HCT116 (cell line): ENCODE results near the gene FRG1. TPM values are rescaled to one million over a fixed set of nuclear protein-coding genes. Genes with fewer than 3 reads are reported as not detected.

Experiments used
- ATAC-seq: fragments of 200-7000 bp; cut with Tn5 transposase; 2 replicates; pipeline ENCODE4 v1.9.1; 2020; ENCODE audit warnings: mild to moderate bottlenecking, moderate library complexity
- BruUV-seq: library from RNA; stranded (reverse); fragments of 400-500 nt; replicated peaks from 2 replicates; lab custom pipeline; 2021; lab: Mats Ljungman, UMichigan
- CTCF ChIA-PET: fragments of 300-600 bp; sonication (Branson Sonifier 250); formaldehyde crosslinking; loops from one replicate; lab custom pipeline; 2021; ENCODE audit warnings: antibody characterized with exemption; lab: Charles Lee
- POLR2A ChIA-PET: fragments of 300-600, 350-600 bp; sonication (Branson Sonifier 250); formaldehyde crosslinking; loops from one replicate; lab custom pipeline; 2021; ENCODE audit warnings: antibody characterized with exemption; lab: Charles Lee
- RAD21 ChIA-PET, 2 experiments: fragments of 300-600 bp; sonication (Branson Sonifier 250); formaldehyde crosslinking; loops; one replicate each; lab custom pipeline; 2023; ENCODE audit warnings: low total read pairs in 2 of 2; ENCODE audit not compliant: uncharacterized antibody in 2 of 2, unreplicated experiment in 2 of 2, low non-redundant PET in 1 of 2; lab: Charles Lee
- DNase-seq: peaks from one replicate; pipeline ENCODE4 v3.0.0-alpha.2; 2010; ENCODE audit warnings: low read depth, low spot score
- H2AFZ ChIP-seq: fragments of 200-600 bp; shearing (Covaris generic), sonication (generic); 2 replicates; pipeline ENCODE4 v1.6.1; 2017; ENCODE audit warnings: low read depth, mixed run types, mixed read lengths, antibody characterized with exemption, low read length; ENCODE audit not compliant: poor library complexity, severe bottlenecking
- H3K27ac ChIP-seq: 2 replicates; pipeline ENCODE4 v1.5.1; 2012; ENCODE audit warnings: low read depth, low read length
- H3K27me3 ChIP-seq: fragments of 200-600 bp; sonication (generic); 2 replicates; pipeline ENCODE4 v1.6.1; 2016; ENCODE audit warnings: mixed run types, low read length, mixed read lengths; ENCODE audit not compliant: insufficient read depth
- H3K36me3 ChIP-seq, 2 experiments: fragments of 200-500 bp in 1 of 2; fragments of 200-600 bp in 1 of 2; sonication (Bioruptor generic) in 1 of 2; sonication (generic) in 1 of 2; 2 replicates each; pipeline versions ENCODE4 v1.5.1 to v1.6.1; 2014 to 2016; ENCODE audit warnings: low read length in 2 of 2, inconsistent platforms in 1 of 2, mixed read lengths in 1 of 2, mixed run types in 1 of 2; ENCODE audit not compliant: insufficient read depth in 2 of 2, control insufficient read depth in 1 of 2
- H3K4me1 ChIP-seq, 2 experiments: fragments of 200-600 bp in 1 of 2; sonication (generic) in 1 of 2; 2 replicates each; pipeline versions ENCODE4 v1.5.1 to v1.6.1; 2012 to 2017; ENCODE audit warnings: low read length in 2 of 2, inconsistent platforms in 1 of 2, mild to moderate bottlenecking in 1 of 2, mixed read lengths in 1 of 2, mixed run types in 1 of 2, moderate library complexity in 1 of 2; ENCODE audit not compliant: insufficient read depth in 2 of 2, control insufficient read depth in 1 of 2
- H3K4me2 ChIP-seq: fragments of 200-600 bp; sonication (generic); 2 replicates; pipeline ENCODE4 v1.6.1; 2017; ENCODE audit warnings: mixed run types, low read length, mixed read lengths
- H3K4me3 ChIP-seq, 2 experiments: fragments of 200-600 bp in 1 of 2; sonication (generic) in 1 of 2; replicated peaks in 1 of 2; 2 replicates each; pipeline ENCODE4 v1.5.1; 2011 to 2016; ENCODE audit warnings: low read length in 2 of 2, control low read depth in 1 of 2, low read depth in 1 of 2, mild to moderate bottlenecking in 1 of 2, mixed read lengths in 1 of 2, mixed run types in 1 of 2
- H3K79me2 ChIP-seq: fragments of 200-600 bp; sonication (generic); 2 replicates; pipeline ENCODE4 v1.6.1; 2017; ENCODE audit warnings: mild to moderate bottlenecking, mixed run types, low read length, moderate library complexity, mixed read lengths; ENCODE audit not compliant: insufficient read depth
- H3K9ac ChIP-seq: fragments of 200-600 bp; sonication (generic); 2 replicates; pipeline ENCODE4 v1.6.1; 2016; ENCODE audit warnings: low read length, mixed read lengths
- H3K9me2 ChIP-seq: fragments of 200-600 bp; sonication (generic), shearing (Covaris generic); 2 replicates; pipeline ENCODE4 v1.6.1; 2017; ENCODE audit warnings: mixed run types, mild to moderate bottlenecking, moderate library complexity; ENCODE audit not compliant: insufficient read depth
- H3K9me3 ChIP-seq, 2 experiments: fragments of 200-500 bp in 1 of 2; fragments of 200-600 bp in 1 of 2; sonication (Bioruptor generic) in 1 of 2; sonication (generic) in 1 of 2; 2 replicates each; pipeline ENCODE4 v1.6.1; 2014 to 2017; ENCODE audit warnings: low read length in 2 of 2, mixed read lengths in 2 of 2, inconsistent platforms in 1 of 2, low read depth in 1 of 2, mild to moderate bottlenecking in 1 of 2, mixed run types in 1 of 2, moderate library complexity in 1 of 2; ENCODE audit not compliant: control insufficient read depth in 1 of 2, insufficient read depth in 1 of 2
- H4K20me1 ChIP-seq: fragments of 200-600 bp; sonication (generic), shearing (Covaris generic); 2 replicates; pipeline ENCODE4 v1.6.1; 2017; ENCODE audit warnings: mixed run types, mild to moderate bottlenecking, moderate library complexity; ENCODE audit not compliant: insufficient read depth
- FOSL1 ChIP-seq: IDR thresholded peaks from 2 replicates; pipeline ENCODE4 v1.6.1; 2012; ENCODE audit warnings: low read depth
- POLR2A ChIP-seq: IDR thresholded peaks from 2 replicates; pipeline ENCODE4 v1.7.0; 2011; ENCODE audit warnings: borderline replicate concordance; ENCODE audit not compliant: insufficient read depth, insufficient read length; ENCODE audit errors: extremely low read depth
- POLR2AphosphoS5 ChIP-seq: IDR thresholded peaks from 2 replicates; pipeline ENCODE4 v1.6.1; 2011; ENCODE audit warnings: mild to moderate bottlenecking, low read depth, low read length, moderate library complexity
- RAD21 ChIP-seq: IDR thresholded peaks from 2 replicates; pipeline ENCODE4 v1.6.1; 2012; ENCODE audit warnings: low read depth, mild to moderate bottlenecking
- TCF7L2 ChIP-seq: IDR thresholded peaks from 2 replicates; pipeline ENCODE4 v1.7.0; 2011; ENCODE audit warnings: borderline replicate concordance, inconsistent platforms; ENCODE audit not compliant: insufficient read depth, insufficient read length; ENCODE audit errors: extremely low read depth
- ZFX ChIP-seq: fragments of 450-650 bp; IDR thresholded peaks from 2 replicates; pipeline ENCODE4 v1.6.1; 2017
- ZNF274 ChIP-seq: fragments of 200-500 bp; sonication (Bioruptor generic); IDR thresholded peaks from 2 replicates; pipeline ENCODE4 v1.6.1; 2014; ENCODE audit warnings: mild to moderate bottlenecking, low read depth, low read length, inconsistent platforms
- intact Hi-C: fragments of 100-400 bp; cut with micrococcal nuclease; formaldehyde crosslinking; loops from 2 replicates; pipeline ENCODE4 v1.10.0; 2022
- total RNA-seq: library from RNA; stranded (reverse); gene quantifications from one replicate; pipeline ENCODE4 v1.2.1, GENCODE V29; 2021; ENCODE audit not compliant: unreplicated experiment
- TF ChIP-seq, protein P1 (sequence below), 3 experiments: fragments of 200-600 bp in 1 of 3; sonication (generic) in 1 of 3; IDR thresholded peaks in 2 of 3; conservative IDR thresholded peaks in 1 of 3; 2 replicates each; pipeline ENCODE4 v1.5.1; 2012 to 2017; ENCODE audit warnings: low read depth in 2 of 3, low read length in 2 of 3, antibody characterized with exemption in 1 of 3, borderline replicate concordance in 1 of 3, control low read depth in 1 of 3, mild to moderate bottlenecking in 1 of 3, mixed read lengths in 1 of 3, mixed run types in 1 of 3, moderate library complexity in 1 of 3; ENCODE audit not compliant: insufficient read depth in 1 of 3
- TF ChIP-seq, protein P2 (sequence below): IDR thresholded peaks from 2 replicates; pipeline ENCODE4 v1.6.1; 2012; ENCODE audit warnings: low read depth

FRG1 gene
- total RNA-seq, 1 experiment from 2014 or later = 44.5 TPM

DNA sequence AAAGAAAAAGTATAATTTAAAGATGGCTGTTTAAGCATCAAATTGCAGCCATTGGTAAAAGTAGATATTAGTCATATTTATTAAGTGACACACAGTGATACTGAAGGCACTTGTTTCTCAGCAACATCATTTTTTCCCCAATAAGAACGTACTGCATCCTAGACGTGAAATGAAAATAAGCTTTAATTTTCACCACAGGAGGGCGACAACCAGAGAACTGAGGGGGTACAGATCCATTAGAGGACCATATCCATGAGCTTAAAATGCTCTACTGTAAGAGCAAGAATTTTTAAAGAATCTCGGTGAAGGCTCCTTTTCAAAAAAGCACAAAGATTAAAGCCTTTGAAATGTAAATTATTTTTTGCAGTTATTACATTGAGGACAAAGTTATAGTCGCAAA is 33.4 kb downstream of the FRG1 start:
- RAD21 ChIA-PET = no interaction called here
- no peaks in the 10 kb centered on the region for H3K9me2 ChIP-seq
- H3K36me3 ChIP-seq = no peaks in the 10 kb centered on the region
- no peak overlapping the region for H3K4me3 ChIP-seq
- POLR2A ChIA-PET = no interaction called here
- no peak overlapping the region for H3K27ac ChIP-seq
- CTCF ChIA-PET = interaction anchor here (0.7 to 1.4 kb wide), 3 partner anchors 12 to 33 kb away, joined by 3 to 9 read pairs (median 3); partner anchors contain the start of gene FRG1
- intact Hi-C loops = no loop called here
- H3K4me2 ChIP-seq = no peak overlapping the region
- ATAC-seq = peak; percentile 63
- H3K4me1 ChIP-seq = no peaks in the 10 kb centered on the region
- DNase-seq = peak; percentile 38
- no peak overlapping the region for H3K9ac ChIP-seq
- H3K27me3 ChIP-seq = no peaks in the 10 kb centered on the region
- no peak for TF ChIP-seq POLR2A
- TF ChIP-seq RAD21 = peak; percentile 39
- no peak for TF ChIP-seq TCF7L2
- TF ChIP-seq, protein P1, sequence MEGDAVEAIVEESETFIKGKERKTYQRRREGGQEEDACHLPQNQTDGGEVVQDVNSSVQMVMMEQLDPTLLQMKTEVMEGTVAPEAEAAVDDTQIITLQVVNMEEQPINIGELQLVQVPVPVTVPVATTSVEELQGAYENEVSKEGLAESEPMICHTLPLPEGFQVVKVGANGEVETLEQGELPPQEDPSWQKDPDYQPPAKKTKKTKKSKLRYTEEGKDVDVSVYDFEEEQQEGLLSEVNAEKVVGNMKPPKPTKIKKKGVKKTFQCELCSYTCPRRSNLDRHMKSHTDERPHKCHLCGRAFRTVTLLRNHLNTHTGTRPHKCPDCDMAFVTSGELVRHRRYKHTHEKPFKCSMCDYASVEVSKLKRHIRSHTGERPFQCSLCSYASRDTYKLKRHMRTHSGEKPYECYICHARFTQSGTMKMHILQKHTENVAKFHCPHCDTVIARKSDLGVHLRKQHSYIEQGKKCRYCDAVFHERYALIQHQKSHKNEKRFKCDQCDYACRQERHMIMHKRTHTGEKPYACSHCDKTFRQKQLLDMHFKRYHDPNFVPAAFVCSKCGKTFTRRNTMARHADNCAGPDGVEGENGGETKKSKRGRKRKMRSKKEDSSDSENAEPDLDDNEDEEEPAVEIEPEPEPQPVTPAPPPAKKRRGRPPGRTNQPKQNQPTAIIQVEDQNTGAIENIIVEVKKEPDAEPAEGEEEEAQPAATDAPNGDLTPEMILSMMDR (IDR thresholded peaks at IDR 0.05 in 2 of 3, conservative IDR thresholded peaks at IDR 0.05 in 1 of 3; ENCODE audit: borderline replicate concordance in 1 of 3, insufficient read depth in 1 of 3, low read depth in 2 of 3, low read length in 2 of 3) = peak; percentile 41 to 64 (median 47); a peak in 5 of 6 replicates
- TF ChIP-seq, protein P2, sequence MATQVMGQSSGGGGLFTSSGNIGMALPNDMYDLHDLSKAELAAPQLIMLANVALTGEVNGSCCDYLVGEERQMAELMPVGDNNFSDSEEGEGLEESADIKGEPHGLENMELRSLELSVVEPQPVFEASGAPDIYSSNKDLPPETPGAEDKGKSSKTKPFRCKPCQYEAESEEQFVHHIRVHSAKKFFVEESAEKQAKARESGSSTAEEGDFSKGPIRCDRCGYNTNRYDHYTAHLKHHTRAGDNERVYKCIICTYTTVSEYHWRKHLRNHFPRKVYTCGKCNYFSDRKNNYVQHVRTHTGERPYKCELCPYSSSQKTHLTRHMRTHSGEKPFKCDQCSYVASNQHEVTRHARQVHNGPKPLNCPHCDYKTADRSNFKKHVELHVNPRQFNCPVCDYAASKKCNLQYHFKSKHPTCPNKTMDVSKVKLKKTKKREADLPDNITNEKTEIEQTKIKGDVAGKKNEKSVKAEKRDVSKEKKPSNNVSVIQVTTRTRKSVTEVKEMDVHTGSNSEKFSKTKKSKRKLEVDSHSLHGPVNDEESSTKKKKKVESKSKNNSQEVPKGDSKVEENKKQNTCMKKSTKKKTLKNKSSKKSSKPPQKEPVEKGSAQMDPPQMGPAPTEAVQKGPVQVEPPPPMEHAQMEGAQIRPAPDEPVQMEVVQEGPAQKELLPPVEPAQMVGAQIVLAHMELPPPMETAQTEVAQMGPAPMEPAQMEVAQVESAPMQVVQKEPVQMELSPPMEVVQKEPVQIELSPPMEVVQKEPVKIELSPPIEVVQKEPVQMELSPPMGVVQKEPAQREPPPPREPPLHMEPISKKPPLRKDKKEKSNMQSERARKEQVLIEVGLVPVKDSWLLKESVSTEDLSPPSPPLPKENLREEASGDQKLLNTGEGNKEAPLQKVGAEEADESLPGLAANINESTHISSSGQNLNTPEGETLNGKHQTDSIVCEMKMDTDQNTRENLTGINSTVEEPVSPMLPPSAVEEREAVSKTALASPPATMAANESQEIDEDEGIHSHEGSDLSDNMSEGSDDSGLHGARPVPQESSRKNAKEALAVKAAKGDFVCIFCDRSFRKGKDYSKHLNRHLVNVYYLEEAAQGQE = no peak
- no peak for TF ChIP-seq FOSL1
- TF ChIP-seq ZFX = no peak
- no peak for TF ChIP-seq POLR2AphosphoS5
- TF ChIP-seq ZNF274 = no peak
- peak overlapping the region; percentile 28 for H2AFZ ChIP-seq
- no peaks in the 10 kb centered on the region for H4K20me1 ChIP-seq
- no peaks in the 10 kb centered on the region for H3K9me3 ChIP-seq
- no peaks in the 10 kb centered on the region for H3K79me2 ChIP-seq
- no TSS peak for BruUV-seq
